HepG2 (cell line): ENCODE measurements around the gene ZNF730. TPM values are rescaled to one million over a fixed set of nuclear protein-coding genes. Genes with fewer than 3 reads are reported as not detected.

Experiments
- ATAC-seq: fragments of 200-7000 bp; cut with Tn5 transposase; 3 replicates; pipeline ENCODE4 v1.9.1; 2020; ENCODE audit warnings: mild to moderate bottlenecking, moderate library complexity
- BruUV-seq: library from RNA; stranded (reverse); fragments of 400-500 nt; replicated peaks from 2 replicates; lab custom pipeline; 2021; lab: Mats Ljungman, UMichigan
- CTCF ChIA-PET: fragments of 300-600 bp; formaldehyde crosslinking; extraction: SDS; loops from one replicate; lab custom pipeline; 2021; ENCODE audit warnings: low total read pairs, inconsistent platforms, low intra/inter-chr PET ratio; lab: Yijun Ruan, JAX
- POLR2A ChIA-PET: fragments of 350-600 bp; sonication (Branson Sonifier 250); formaldehyde crosslinking; loops from one replicate; lab custom pipeline; 2020; ENCODE audit warnings: antibody characterized with exemption, inconsistent platforms; lab: Yijun Ruan, JAX
- DNase-seq: peaks from one replicate; pipeline ENCODE4 v3.0.0-alpha.2; 2015; ENCODE audit warnings: low spot score
- FAIRE-seq: peaks from 3 replicates; lab custom pipeline; 2011; peaks lifted over from hg19 to GRCh38; lab: Jason Lieb, UNC
- H2AFZ ChIP-seq: one replicate; pipeline ENCODE4 v1.6.1; 2011; ENCODE audit warnings: low read length, inconsistent platforms
- H3K27ac ChIP-seq: fragments of 300-600 bp; 3 replicates; pipeline ENCODE4 v1.8.0; 2011; ENCODE audit warnings: mixed run types, mild to moderate bottlenecking, mixed read lengths, low read length, inconsistent platforms; ENCODE audit not compliant: insufficient read depth; ENCODE audit errors: extremely low read length
- H3K27me3 ChIP-seq, 2 experiments: fragments of 200-600 bp in 1 of 2; 2 replicates in 1 of 2; 3 replicates in 1 of 2; pipeline versions ENCODE4 v1.6.0 to v1.8.0; 2011; ENCODE audit warnings: low read length in 2 of 2, mild to moderate bottlenecking in 2 of 2, moderate library complexity in 2 of 2, inconsistent platforms in 1 of 2; ENCODE audit not compliant: insufficient read depth in 2 of 2, control insufficient read depth in 1 of 2
- H3K36me3 ChIP-seq, 2 experiments: fragments of 200-600 bp in 1 of 2; replicated peaks in 1 of 2; 2 replicates in 1 of 2; 3 replicates in 1 of 2; pipeline versions ENCODE4 v1.5.1 to v1.8.0; 2011; ENCODE audit warnings: low read length in 2 of 2, inconsistent platforms in 1 of 2; ENCODE audit not compliant: insufficient read depth in 2 of 2, control insufficient read depth in 1 of 2
- H3K4me1 ChIP-seq: 2 replicates; pipeline ENCODE4 v1.5.1; 2012; ENCODE audit warnings: low read length, inconsistent platforms; ENCODE audit not compliant: insufficient read depth
- H3K4me2 ChIP-seq: 2 replicates; pipeline ENCODE4 v1.6.0; 2011; ENCODE audit warnings: low read depth, low read length, inconsistent platforms
- H3K4me3 ChIP-seq, 3 experiments: fragments of 200-600 bp in 1 of 3; sonication (generic), shearing (Covaris generic) in 1 of 3; replicated peaks in 1 of 3; 2 replicates each; pipeline ENCODE4 v1.5.1; 2011 to 2016; ENCODE audit warnings: low read length in 3 of 3, inconsistent platforms in 2 of 3, low read depth in 2 of 3, mild to moderate bottlenecking in 2 of 3, control low read depth in 1 of 3, mixed read lengths in 1 of 3; ENCODE audit not compliant: insufficient read depth in 1 of 3
- H3K79me2 ChIP-seq: one replicate; pipeline ENCODE4 v1.6.1; 2011; ENCODE audit warnings: low read length, inconsistent platforms; ENCODE audit not compliant: insufficient read depth
- H3K9ac ChIP-seq: 2 replicates; pipeline ENCODE4 v1.6.0; 2011; ENCODE audit warnings: mild to moderate bottlenecking, low read depth, low read length, inconsistent platforms; ENCODE audit not compliant: insufficient read depth
- H3K9me3 ChIP-seq: 2 replicates; pipeline ENCODE4 v1.5.1; 2012; ENCODE audit warnings: mild to moderate bottlenecking, low read length
- H4K20me1 ChIP-seq: 2 replicates; pipeline ENCODE4 v1.6.0; 2011; ENCODE audit warnings: inconsistent platforms, mild to moderate bottlenecking, low read length, moderate library complexity; ENCODE audit not compliant: insufficient read depth
- ARNTL ChIP-seq: sonication (generic); formaldehyde crosslinking; IDR thresholded peaks from 2 replicates; pipeline ENCODE4 v1.4.0; 2020; ENCODE audit warnings: mild to moderate bottlenecking, missing genetic modification reagents
- CREM ChIP-seq, 2 experiments: sonication (generic) in 1 of 2; formaldehyde crosslinking in 1 of 2; IDR thresholded peaks; 2 replicates each; pipeline versions ENCODE4 v1.4.0 to v1.6.1; 2016 to 2020; ENCODE audit warnings: antibody characterized with exemption in 1 of 2, mild to moderate bottlenecking in 1 of 2, missing genetic modification reagents in 1 of 2
- GLI4 ChIP-seq: sonication (generic); formaldehyde crosslinking; IDR thresholded peaks from 2 replicates; pipeline ENCODE4 v1.5.1; 2020; ENCODE audit warnings: missing genetic modification reagents, mild to moderate bottlenecking, moderate library complexity, borderline replicate concordance
- IKZF4 ChIP-seq: sonication (generic); formaldehyde crosslinking; IDR thresholded peaks from 2 replicates; pipeline ENCODE4 v1.5.1; 2020; ENCODE audit warnings: borderline replicate concordance, mild to moderate bottlenecking, low read depth, missing genetic modification reagents; ENCODE audit errors: not compliant biosample characterization
- JUNB ChIP-seq: sonication (generic); formaldehyde crosslinking; IDR thresholded peaks from 2 replicates; pipeline ENCODE4 v1.8.0; 2022; ENCODE audit warnings: missing genetic modification reagents, mild to moderate bottlenecking, borderline replicate concordance
- KDM6A ChIP-seq: IDR thresholded peaks from 2 replicates; pipeline ENCODE4 v1.6.1; 2016; ENCODE audit warnings: low read depth
- KLF13 ChIP-seq: sonication (generic); formaldehyde crosslinking; IDR thresholded peaks from 2 replicates; pipeline ENCODE4 v1.4.0; 2020; ENCODE audit warnings: mild to moderate bottlenecking, missing genetic modification reagents
- PAF1 ChIP-seq: IDR thresholded peaks from 2 replicates; pipeline ENCODE4 v1.6.1; 2016; ENCODE audit warnings: missing genetic modification reagents, missing compliant biosample characterization
- POLR2AphosphoS5 ChIP-seq: IDR thresholded peaks from 2 replicates; pipeline ENCODE4 v1.6.1; 2012; ENCODE audit warnings: low read depth, low read length
- PPARG ChIP-seq: conservative IDR thresholded peaks from 2 replicates; pipeline ENCODE4 v1.6.1; 2016; ENCODE audit warnings: missing biosample characterization, missing genetic modification reagents
- RBM39 ChIP-seq: fragments of 200-400 bp; formaldehyde crosslinking; IDR thresholded peaks from one replicate; pipeline ENCODE4 v1.6.1; 2018; ENCODE audit warnings: antibody characterized with exemption, mild to moderate bottlenecking, low read depth, low read length; ENCODE audit not compliant: poor library complexity, severe bottlenecking
- RFX1 ChIP-seq: fragments of 450-650 bp; IDR thresholded peaks from 2 replicates; pipeline ENCODE4 v1.6.1; 2017
- TOPORS ChIP-seq: sonication (generic); formaldehyde crosslinking; IDR thresholded peaks from 2 replicates; pipeline ENCODE4 v1.8.0; 2023; ENCODE audit warnings: mild to moderate bottlenecking, missing genetic modification reagents
- ZBTB38 ChIP-seq: sonication (generic); formaldehyde crosslinking; IDR thresholded peaks from 2 replicates; pipeline ENCODE4 v1.5.1; 2020; ENCODE audit warnings: mild to moderate bottlenecking, missing genetic modification reagents
- ZKSCAN5 ChIP-seq: sonication (generic); formaldehyde crosslinking; IDR thresholded peaks from 2 replicates; pipeline ENCODE4 v1.5.1; 2020; ENCODE audit warnings: mild to moderate bottlenecking, missing genetic modification reagents
- ZNF260 ChIP-seq: sonication (generic); formaldehyde crosslinking; IDR thresholded peaks from 2 replicates; pipeline ENCODE4 v1.4.0; 2020; ENCODE audit warnings: missing genetic modification reagents, low read depth, mild to moderate bottlenecking, borderline replicate concordance
- ZNF329 ChIP-seq: sonication (generic); formaldehyde crosslinking; IDR thresholded peaks from 2 replicates; pipeline ENCODE4 v1.9.0; 2021; ENCODE audit warnings: low read depth, mild to moderate bottlenecking, missing genetic modification reagents
- WGBS: methylation state at CpG from one replicate; pipeline ENCODE4 v1.1.6; 2017; ENCODE audit warnings: low lambda C conversion rate; 5-methylcytosine and 5-hydroxymethylcytosine counted together
- in situ Hi-C: cut with HindIII; loops from 2 replicates; pipeline ENCODE4 v1.10.0; 2017; ENCODE audit warnings: low pct_unique_long_range_greater_than_20kb; ENCODE audit not compliant: extremely low pct_ligation_motif_present
- intact Hi-C: fragments of 100-400 bp; cut with micrococcal nuclease; formaldehyde crosslinking; loops from one replicate; pipeline ENCODE4 v1.10.0; 2022; ENCODE audit not compliant: unreplicated experiment
- polyA plus RNA-seq, 8 experiments: library from polyadenylated mRNA; depleted of rRNA in 3 of 8; stranded (reverse) in 7 of 8; unstranded in 1 of 8; fragments of >200 nt; fragmentation: Illumina TruSeq in 4 of 8; extraction: Trizol in 4 of 8; gene quantifications; 2 replicates each; pipeline versions ENCODE4 v1.2.1 to v1.2.3, GENCODE V29; 2011 to 2016; ENCODE audit warnings: low read depth in 4 of 8, missing spikeins in 1 of 8, mixed read lengths in 1 of 8; ENCODE audit not compliant: insufficient read depth in 1 of 8
- total RNA-seq, 5 experiments: library from RNA; depleted of rRNA; stranded (reverse); fragments of >200 nt; fragmentation: Illumina TruSeq; extraction: Trizol; gene quantifications; 2 replicates each; pipeline ENCODE4 v1.2.3, GENCODE V29; 2016; ENCODE audit warnings: low read depth in 1 of 5
- TF ChIP-seq, protein P1 (sequence below): sonication (generic); formaldehyde crosslinking; IDR thresholded peaks from 2 replicates; pipeline ENCODE4 v1.8.0; 2022; ENCODE audit warnings: mild to moderate bottlenecking, missing genetic modification reagents, moderate library complexity

Gene ZNF730
- total and polyA plus RNA-seq, 2 of the 13 experiments (the other 11 are each of a cell fraction or from before 2014, with no cell fraction given), result 0.07 TPM; not detected in 1

GRCh38 chr19:23101241-23101640 lies 15.6 kb upstream of the ZNF730 start:
- Histone ChIP-seq H3K4me2 (no peak overlapping the region), H3K4me3 (no peak overlapping the region), H3K36me3 (no peaks in the 10 kb centered on the region), H3K27ac (no peak overlapping the region), H2AFZ (no peak overlapping the region), H3K9me3 (peaks cover 95% of the 10 kb centered on the region), H3K4me1 (no peaks in the 10 kb centered on the region), H3K27me3 (no peaks in the 10 kb centered on the region), H4K20me1 (no peaks in the 10 kb centered on the region), H3K79me2 (no peaks in the 10 kb centered on the region), H3K9ac (no peak overlapping the region)
- TF ChIP-seq ZNF260 (CRISPR knock-in tag) (no peak), CREM (IDR thresholded peaks at IDR 0.05) (no peak), CREM (CRISPR knock-in tag; IDR thresholded peaks at IDR 0.05) (no peak), RBM39 (no peak), KDM6A (CRISPR knock-in tag) (no peak), IKZF4 (CRISPR knock-in tag) (no peak), KLF13 (no peak), TOPORS (CRISPR knock-in tag) (no peak), GLI4 (CRISPR knock-in tag) (no peak), JUNB (CRISPR knock-in tag) (no peak), POLR2AphosphoS5 (no peak), ARNTL (CRISPR knock-in tag) (no peak), PAF1 (CRISPR knock-in tag) (no peak), ZNF329 (CRISPR knock-in tag) (no peak), PPARG (CRISPR knock-in tag) (no peak), RFX1 (no peak), ZKSCAN5 (no peak), ZBTB38 (CRISPR knock-in tag) (no peak)
- TF ChIP-seq, protein P1, sequence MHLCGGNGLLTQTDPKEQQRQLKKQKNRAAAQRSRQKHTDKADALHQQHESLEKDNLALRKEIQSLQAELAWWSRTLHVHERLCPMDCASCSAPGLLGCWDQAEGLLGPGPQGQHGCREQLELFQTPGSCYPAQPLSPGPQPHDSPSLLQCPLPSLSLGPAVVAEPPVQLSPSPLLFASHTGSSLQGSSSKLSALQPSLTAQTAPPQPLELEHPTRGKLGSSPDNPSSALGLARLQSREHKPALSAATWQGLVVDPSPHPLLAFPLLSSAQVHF (CRISPR knock-in tag), result no peak
- CTCF ChIA-PET, result no interaction called here
- DNase-seq (no peak), ATAC-seq (no peak), FAIRE-seq (no peak)
- 70% methylated on average over 2 of the region's 4 CpGs for whole genome bisulfite sequencing
- POLR2A ChIA-PET, result no interaction called here
- no TSS peak for BruUV-seq
- in situ Hi-C loops (no loop called here), intact Hi-C loops (no loop called here)
